Stimulated activated CD8-positive, alpha-beta memory T cell treated with anti-CD3 and anti-CD28 coated beads, Interleukin-15, amount 100 ng/mL, for 1 hour (primary cell): ENCODE measurements around the gene FRMD4A.
"Not testable (repeated sequence)": the region's sequence is repeated elsewhere in the genome, so short reads cannot be mapped to it uniquely, and the experiment has no call there.

Source experiments
- DNase-seq: peaks from one replicate; pipeline ENCODE4 v3.0.0-alpha.2; 2020; ENCODE audit warnings: low read depth

The FRMD4A gene

GRCh38 chr10:14240253-14241189 is 90.2 kb downstream of the FRMD4A start:
- no peak for DNase-seq

GRCh38 chr10:14238659-14239058 is 92.1 kb downstream of the FRMD4A start:
- not testable (repeated sequence) for DNase-seq

DNA sequence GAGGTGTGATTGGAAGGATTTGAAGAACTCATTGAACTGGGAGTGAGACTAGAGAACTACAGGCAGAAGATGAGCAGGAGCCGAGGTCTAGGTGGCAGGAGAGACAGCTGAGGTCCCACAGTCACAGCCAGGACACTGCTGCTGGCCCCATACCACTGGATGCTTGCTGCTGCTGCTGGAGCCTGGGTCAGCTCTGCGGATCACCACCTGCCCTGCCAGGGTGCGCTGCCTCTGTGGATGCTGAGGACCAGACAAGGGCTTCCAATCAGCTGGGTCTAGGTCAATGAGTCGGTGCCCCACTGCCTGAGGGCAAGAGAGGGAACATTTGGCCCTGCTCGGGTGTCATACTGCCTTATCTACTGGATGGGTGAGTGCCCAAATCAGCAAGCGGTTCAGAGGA is 94.4 kb downstream of the FRMD4A start:
- DNase-seq, result no peak

DNA sequence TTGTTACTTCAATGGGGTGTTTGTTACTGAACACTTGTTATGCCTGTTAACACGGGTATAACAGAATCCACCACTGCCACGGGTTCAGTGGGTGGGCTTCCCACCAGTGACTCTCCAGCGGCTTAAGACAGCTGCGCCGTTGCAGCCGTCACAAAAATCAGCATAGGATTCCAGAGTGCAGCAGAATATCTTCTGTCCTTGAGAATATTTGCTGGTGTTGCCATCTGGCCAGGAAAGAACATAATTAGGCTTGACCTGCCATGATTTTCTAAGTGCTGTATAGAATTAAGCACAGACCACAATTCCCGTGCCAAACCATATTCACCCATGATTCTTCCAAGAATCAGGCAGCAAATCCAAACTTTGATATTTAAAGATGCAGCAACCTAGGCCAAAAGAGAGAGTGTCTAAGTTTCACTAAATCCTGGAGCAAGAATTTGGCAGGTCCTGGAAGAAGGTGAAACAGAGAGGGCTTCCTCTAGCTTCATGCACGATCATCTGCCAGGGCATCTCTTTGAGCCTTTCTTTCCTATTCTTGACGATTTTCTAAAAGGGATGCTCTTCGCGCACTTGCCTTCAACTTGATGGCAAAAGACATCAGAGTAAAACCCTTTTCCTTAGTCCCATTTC is 95.0 kb downstream of the FRMD4A start:
- no peak for DNase-seq

DNA sequence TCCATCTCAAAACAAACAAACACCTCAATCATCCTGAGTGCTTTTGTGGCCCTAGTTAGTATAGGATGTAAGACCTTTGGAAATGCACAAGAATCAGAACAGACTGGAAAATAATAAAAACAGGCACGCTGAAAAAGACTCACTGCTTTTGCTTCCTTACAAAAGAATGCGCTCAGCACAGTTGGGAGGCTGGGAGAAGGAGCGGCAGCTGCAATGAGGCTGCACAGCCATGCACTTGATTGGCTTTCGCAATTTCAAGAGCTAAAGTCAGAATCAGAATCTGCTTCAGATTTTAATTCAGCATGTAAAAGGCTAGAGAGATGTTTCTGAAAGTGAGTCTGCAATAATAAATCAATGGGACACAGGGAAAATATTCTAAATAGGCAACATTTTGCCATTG is 97.2 kb downstream of the FRMD4A start:
- DNase-seq, result no peak

- not testable (repeated sequence) for DNase-seq
These were observed 101.9 kb downstream of the FRMD4A start for GRCh38 chr10:14228798-14229197.

GRCh38 chr10:14225379-14225778 is 105.3 kb downstream of the FRMD4A start:
- no peak for DNase-seq

- no peak for DNase-seq
These were observed 110.7 kb downstream of the FRMD4A start for GRCh38 chr10:14220026-14220425.

DNA sequence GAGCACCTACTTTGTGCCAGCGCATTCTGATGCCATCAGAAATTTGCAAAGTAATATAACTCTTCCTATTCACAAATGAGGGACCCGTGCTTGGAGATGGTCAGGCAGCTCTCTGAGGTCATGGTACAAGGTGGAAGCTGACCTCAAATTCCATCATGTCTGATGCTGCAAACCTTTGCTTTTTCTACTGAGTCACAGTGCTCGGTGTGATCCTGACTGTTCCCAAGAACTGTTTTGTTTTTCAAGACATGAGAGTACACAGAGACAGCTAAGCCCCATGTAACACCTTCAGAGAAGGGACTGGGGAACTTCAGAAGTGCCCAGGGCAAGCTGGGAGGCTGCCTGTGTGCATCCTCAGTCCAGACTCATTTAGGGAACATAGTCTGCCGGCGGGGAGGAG is 111.3 kb downstream of the FRMD4A start:
- DNase-seq, result no peak

- DNase-seq, result no peak
These were observed 115.1 kb downstream of the FRMD4A start for GRCh38 chr10:14215641-14216040.

DNA sequence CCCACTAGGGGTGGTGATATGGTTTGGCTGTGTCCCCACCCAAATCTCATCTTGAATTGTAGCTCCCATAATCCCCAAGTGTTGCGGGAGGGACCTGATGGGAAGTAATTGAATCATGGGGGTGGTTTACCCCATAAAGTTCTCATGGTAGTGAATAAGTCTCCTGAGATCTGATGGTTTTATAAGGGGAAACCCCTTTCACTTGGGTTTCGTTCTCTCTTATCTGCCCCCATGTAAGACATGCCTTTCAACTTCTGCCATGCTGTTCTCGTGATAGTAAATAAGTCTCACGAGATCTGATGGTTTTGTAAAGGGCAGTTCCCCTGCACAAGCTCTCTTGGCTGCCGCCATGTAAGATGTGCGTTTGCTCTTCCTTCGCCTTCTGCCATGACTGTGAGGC is 117.0 kb downstream of the FRMD4A start:
- DNase-seq, result not testable (repeated sequence)

DNA sequence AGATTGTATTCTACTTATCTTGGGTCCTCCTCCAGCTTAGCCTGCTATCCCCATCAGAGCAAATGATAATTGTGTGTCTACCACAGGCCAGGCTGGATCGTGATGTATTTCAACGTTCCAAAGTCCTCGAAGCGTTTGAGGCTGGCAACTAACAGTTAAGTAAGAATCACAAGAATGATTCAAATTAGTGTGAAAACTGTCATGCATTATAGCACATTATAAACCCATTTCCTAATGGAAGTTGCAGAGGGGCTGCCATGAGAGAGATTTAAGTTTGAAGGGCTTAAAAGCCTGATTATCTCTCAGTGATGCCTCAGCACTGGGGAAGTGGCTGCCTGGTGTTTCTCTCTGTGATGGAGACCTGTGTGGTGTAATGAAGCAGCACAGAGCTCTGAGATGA is 119.1 kb downstream of the FRMD4A start:
- DNase-seq, result no peak

GRCh38 chr10:14208231-14208630 is 122.5 kb downstream of the FRMD4A start:
- no peak for DNase-seq

DNA sequence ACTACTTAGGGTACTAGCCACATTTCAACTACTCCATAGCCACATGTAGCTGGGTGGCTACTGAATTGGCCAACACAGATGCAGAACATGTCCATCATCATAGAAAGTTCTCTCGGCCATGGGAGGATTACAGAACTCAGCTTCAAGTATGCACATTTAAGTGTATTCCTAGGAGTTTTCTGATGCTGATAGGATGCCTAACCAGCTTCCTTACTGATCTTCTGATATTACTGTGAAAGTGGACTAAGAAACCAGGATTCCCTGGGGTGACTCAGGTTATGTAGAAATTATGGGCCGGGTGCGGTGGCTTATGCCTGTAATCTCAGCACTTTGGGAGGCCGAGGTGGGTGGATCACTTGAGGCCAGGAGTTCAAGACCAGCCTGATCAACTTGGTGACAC is 125.5 kb downstream of the FRMD4A start:
- DNase-seq, result no peak

GRCh38 chr10:14200698-14201544 is 129.8 kb downstream of the FRMD4A start:
- no peak for DNase-seq

DNA sequence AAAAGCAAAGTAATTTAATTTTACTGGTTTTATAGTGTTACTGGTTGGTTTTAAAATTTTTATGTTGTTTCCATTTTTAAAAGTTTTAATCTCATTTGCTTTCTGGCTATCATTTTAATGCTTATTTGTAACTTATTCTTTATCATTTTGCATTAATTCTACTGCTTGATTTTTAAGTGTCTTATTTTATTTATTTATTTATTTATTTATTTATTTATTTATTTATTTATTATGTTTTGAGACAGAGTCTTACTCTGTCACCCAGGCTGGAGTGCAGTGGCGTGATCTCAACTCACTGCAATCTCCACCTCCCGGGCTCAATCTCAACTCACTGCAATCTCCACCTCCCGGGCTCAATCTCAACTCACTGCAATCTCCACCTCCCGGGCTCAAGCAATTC is 131.6 kb downstream of the FRMD4A start:
- DNase-seq, result not testable (repeated sequence)

DNA sequence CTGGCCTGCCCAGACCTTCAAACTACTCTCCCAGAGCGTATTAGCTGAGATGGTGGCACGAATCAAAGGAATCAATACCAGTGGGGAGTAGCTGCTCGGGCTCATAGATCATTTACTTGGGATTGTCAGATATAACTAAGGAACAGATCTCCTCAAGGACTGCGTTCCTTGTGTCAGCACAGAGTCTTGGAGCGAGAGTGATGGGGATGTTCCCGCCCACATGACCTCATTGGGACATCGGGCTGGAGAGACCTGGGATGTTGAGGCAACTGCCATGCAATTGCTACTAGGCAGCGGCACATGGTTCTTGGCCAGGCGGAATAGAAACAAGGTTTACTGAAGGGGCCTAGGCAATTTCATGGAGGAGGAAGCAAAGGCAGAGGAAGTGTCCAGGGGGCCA is 132.6 kb downstream of the FRMD4A start:
- DNase-seq, result no peak

GRCh38 chr10:14196113-14196512 is 134.6 kb downstream of the FRMD4A start:
- DNase-seq, result no peak

DNA sequence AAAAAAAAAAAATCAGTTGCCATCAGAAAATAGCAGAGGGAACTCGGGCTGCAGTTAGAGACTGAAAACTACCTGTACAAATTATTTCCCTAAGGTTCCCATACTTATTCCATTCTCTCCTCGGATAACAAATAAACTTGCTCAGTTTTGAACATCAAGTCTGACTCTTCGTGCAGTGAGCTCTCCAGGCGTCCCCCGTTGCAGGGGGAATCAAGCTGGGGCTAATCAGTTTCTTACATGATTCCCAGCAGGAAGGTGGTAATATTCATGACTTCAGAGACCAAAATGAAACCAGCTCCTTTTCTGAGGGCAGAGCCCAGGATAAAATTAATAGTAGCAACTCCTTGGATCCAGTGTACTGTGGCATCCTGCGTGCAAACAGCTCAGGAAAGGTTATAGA is 135.3 kb downstream of the FRMD4A start:
- DNase-seq, result no peak

DNA sequence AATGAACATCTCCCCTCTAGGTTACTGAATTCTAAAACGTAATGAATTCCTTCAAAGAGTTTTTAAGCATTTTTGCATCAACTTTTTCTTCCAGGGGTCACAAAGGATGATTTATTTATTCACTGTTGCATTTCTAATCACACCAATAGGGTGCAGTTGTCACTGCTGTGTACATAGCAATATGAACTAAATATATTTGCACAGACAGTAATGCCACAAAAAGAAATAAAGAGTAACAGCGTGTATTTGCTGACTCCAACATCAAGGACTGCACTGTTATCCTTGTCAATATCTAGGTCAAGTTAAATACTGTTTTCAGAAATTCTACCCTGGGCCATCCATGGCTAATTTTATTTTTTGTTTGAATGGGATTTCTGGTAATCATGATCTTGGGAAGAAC is 138.0 kb downstream of the FRMD4A start:
- DNase-seq, result no peak

DNA sequence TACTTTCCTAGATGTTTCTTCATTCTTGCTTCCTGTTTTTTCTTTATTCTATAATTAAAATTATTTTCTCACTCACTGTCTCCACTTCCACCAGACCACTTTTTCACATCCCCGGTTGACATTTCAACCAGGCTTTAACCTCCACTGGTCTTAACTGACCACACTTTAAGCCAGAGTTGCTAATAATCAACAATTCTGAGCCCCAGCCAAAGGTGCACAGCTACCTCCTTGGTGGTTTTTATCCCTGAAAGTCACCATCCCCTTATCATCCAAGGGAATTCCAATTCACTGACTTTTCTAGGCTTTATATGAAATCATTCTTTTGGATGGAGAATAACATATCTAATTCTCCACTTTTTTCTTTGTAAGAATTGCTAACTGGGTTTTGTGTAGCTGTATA is 138.9 kb downstream of the FRMD4A start:
- no peak for DNase-seq

DNA sequence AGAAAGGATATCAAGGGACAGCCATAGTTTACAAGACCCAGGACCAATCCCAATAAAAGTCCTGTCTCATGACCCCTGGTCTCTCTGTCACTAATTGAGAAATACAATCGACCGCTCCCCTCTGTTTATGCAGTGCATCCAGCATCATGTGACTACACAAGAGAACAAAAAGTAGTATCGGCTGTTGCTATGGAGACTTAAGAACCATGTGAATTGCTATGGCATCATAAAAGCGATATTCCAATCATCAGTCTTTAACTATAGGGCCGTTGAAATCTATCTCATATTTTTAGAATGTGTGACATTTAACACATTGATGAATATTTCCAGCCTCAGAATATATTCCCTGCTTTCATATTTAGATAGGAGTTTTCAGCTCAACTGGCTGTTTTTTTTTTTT is 139.3 kb downstream of the FRMD4A start:
- no peak for DNase-seq

DNA sequence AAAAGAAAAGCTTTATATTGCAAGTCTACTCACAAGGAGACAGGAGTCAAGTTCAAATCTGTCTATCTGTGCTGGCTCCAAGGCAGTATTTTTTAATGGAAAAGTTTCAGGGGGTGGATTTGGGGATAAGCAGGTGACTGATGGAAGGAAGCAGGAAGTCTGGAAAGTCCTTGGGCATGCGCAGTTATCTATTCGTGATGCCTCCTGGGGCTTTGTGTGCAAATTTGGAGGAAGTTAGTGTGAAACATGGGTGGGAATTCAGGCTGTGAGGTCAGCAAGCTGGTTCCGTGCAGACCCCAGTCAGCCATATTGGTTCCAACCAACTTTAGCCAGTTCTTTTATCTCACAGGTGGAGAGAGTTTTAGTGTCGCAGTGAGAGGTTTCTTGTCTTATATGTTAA is 140.0 kb downstream of the FRMD4A start:
- no peak for DNase-seq
